SK-N-SH treated with all-trans-retinoic acid at 6 μM for 48 hours (cell line): ENCODE measurements around the gene RBPMS2.
A peak's percentile ranks its signal among the peaks of the same experiment; 100 is the strongest.

Experiments used
- ATAC-seq: fragments of 200-7000 bp; cut with Tn5 transposase; 3 replicates; pipeline ENCODE4 v1.9.1; 2020; ENCODE audit warnings: mild to moderate bottlenecking, moderate library complexity
- ARNTL ChIP-seq: fragments of 450-650 bp; formaldehyde crosslinking; IDR thresholded peaks from 2 replicates; pipeline ENCODE4 v1.5.0; 2020; ENCODE audit warnings: low read depth, mild to moderate bottlenecking, moderate library complexity, borderline replicate concordance
- BACH2 ChIP-seq: fragments of 250-450 bp; sonication (Bioruptor Pico); IDR thresholded peaks from 2 replicates; pipeline ENCODE4 v1.9.0; 2021; ENCODE audit warnings: mild to moderate bottlenecking, borderline replicate concordance
- CSDC2 ChIP-seq: fragments of 250-450 bp; sonication (Bioruptor Pico); IDR thresholded peaks from 2 replicates; pipeline ENCODE4 v1.5.0; 2020; ENCODE audit warnings: mild to moderate bottlenecking, moderate library complexity
- ESRRG ChIP-seq: fragments of 250-450 bp; sonication (Bioruptor Pico); IDR thresholded peaks from 2 replicates; pipeline ENCODE4 v1.6.1; 2021; ENCODE audit warnings: mild to moderate bottlenecking
- GLIS3 ChIP-seq: fragments of 250-450 bp; sonication (Bioruptor Pico); IDR thresholded peaks from 2 replicates; pipeline ENCODE4 v1.5.0; 2020; ENCODE audit warnings: mild to moderate bottlenecking, moderate library complexity
- ISL1 ChIP-seq: fragments of 250-450 bp; sonication (Bioruptor Pico); IDR thresholded peaks from 2 replicates; pipeline ENCODE4 v2.1.2; 2022; ENCODE audit warnings: mild to moderate bottlenecking, moderate library complexity
- OSR1 ChIP-seq: fragments of 250-450 bp; sonication (Bioruptor Pico); IDR thresholded peaks from 2 replicates; pipeline ENCODE4 v1.8.0; 2022; ENCODE audit warnings: moderate library complexity, mild to moderate bottlenecking, inconsistent platforms
- PPARA ChIP-seq: fragments of 250-450 bp; sonication (Bioruptor Pico); IDR thresholded peaks from 2 replicates; pipeline ENCODE4 v1.5.0; 2020; ENCODE audit warnings: mild to moderate bottlenecking, borderline replicate concordance
- SNAI2 ChIP-seq: fragments of 250-450 bp; sonication (Bioruptor Pico); IDR thresholded peaks from 2 replicates; pipeline ENCODE4 v1.5.0; 2020; ENCODE audit warnings: mild to moderate bottlenecking, moderate library complexity
- TCF4 ChIP-seq: fragments of 250-450 bp; sonication (Bioruptor Pico); IDR thresholded peaks from 2 replicates; pipeline ENCODE4 v1.8.0; 2021; ENCODE audit warnings: mild to moderate bottlenecking, moderate library complexity, borderline replicate concordance
- ZC3H10 ChIP-seq: fragments of 250-450 bp; sonication (Bioruptor Pico); IDR thresholded peaks from 2 replicates; pipeline ENCODE4 v1.5.1; 2021; ENCODE audit warnings: mild to moderate bottlenecking, moderate library complexity
- ZFP3 ChIP-seq: fragments of 250-450 bp; sonication (Bioruptor Pico); IDR thresholded peaks from 2 replicates; pipeline ENCODE4 v1.5.0; 2020; ENCODE audit warnings: mild to moderate bottlenecking, moderate library complexity
- ZNF565 ChIP-seq: fragments of 450-650 bp; formaldehyde crosslinking; conservative IDR thresholded peaks from 2 replicates; pipeline ENCODE4 v1.5.0; 2020; ENCODE audit warnings: low read depth, mild to moderate bottlenecking, moderate library complexity
- ZNF70 ChIP-seq: fragments of 450-650 bp; formaldehyde crosslinking; IDR thresholded peaks from 2 replicates; pipeline ENCODE4 v1.5.0; 2020; ENCODE audit warnings: mild to moderate bottlenecking, moderate library complexity
- ZNF8 ChIP-seq: fragments of 450-650 bp; formaldehyde crosslinking; IDR thresholded peaks from 2 replicates; pipeline ENCODE4 v1.5.0; 2020; ENCODE audit warnings: mild to moderate bottlenecking, moderate library complexity
- TF ChIP-seq, protein P1 (sequence below): fragments of 250-450 bp; sonication (Bioruptor Pico); IDR thresholded peaks from 2 replicates; pipeline ENCODE4 v1.5.1; 2021; ENCODE audit warnings: mild to moderate bottlenecking, moderate library complexity
- TF ChIP-seq, protein P2 (sequence below): fragments of 250-450 bp; sonication (Bioruptor Pico); IDR thresholded peaks from 2 replicates; pipeline ENCODE4 v1.5.1; 2020; ENCODE audit warnings: low read depth, mild to moderate bottlenecking, moderate library complexity
- TF ChIP-seq, protein P3 (sequence below): fragments of 250-450 bp; sonication (Bioruptor Pico); IDR thresholded peaks from 2 replicates; pipeline ENCODE4 v1.8.0; 2020; ENCODE audit warnings: mild to moderate bottlenecking, moderate library complexity, borderline replicate concordance
- TF ChIP-seq, protein P4 (sequence below): fragments of 250-450 bp; sonication (Bioruptor Pico); IDR thresholded peaks from 2 replicates; pipeline ENCODE4 v1.8.0; 2021; ENCODE audit warnings: low read depth, mild to moderate bottlenecking, moderate library complexity, borderline replicate concordance
- TF ChIP-seq, protein P5 (sequence below): fragments of 250-450 bp; sonication (Bioruptor Pico); IDR thresholded peaks from 2 replicates; pipeline ENCODE4 v1.5.0; 2020; ENCODE audit warnings: mild to moderate bottlenecking, moderate library complexity

RBPMS2 gene

DNA sequence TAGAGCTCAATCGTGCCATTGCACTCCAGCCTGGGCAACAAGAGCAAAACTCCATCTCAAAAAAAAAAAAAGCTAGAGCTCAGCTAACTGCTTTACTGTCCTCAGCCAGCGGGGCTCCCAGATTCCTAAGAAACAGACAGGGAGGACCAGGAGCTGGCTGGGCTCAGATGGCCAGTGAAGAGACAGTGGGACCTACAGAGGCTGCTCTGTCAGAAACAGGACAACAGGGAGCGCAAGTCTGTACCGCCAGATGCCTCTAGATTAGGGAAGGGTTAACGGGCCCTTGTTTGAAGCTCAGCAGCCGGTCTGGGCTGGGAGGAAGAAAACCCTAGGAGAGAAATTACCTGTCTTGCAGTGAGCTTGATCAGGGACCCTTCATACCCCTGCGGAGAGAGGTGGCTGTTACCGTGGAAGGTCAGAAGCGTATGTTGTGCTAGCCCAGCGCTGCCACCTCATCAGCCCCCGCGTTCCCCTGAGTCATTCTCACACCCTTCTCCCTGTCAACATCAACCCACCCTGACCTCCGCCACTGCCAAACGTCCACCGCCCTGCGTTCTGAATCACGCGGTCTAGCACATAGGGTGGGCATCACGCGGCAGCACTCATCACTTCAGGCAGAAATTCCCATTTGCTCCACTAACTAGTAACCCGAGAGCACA, 25.3 kb downstream of the RBPMS2 start:
- TF ChIP-seq ZC3H10 (no peak), PPARA (CRISPR knock-in tag) (no peak), ESRRG (CRISPR knock-in tag) (no peak), BACH2 (CRISPR knock-in tag) (no peak), ZNF8 (CRISPR knock-in tag) (no peak), GLIS3 (CRISPR knock-in tag) (no peak), ZNF565 (CRISPR knock-in tag) (no peak), CSDC2 (no peak), ZNF70 (CRISPR knock-in tag) (no peak), ARNTL (CRISPR knock-in tag) (no peak), ZFP3 (no peak), OSR1 (CRISPR knock-in tag) (no peak), ISL1 (no peak), SNAI2 (CRISPR knock-in tag) (no peak), TCF4 (CRISPR knock-in tag) (no peak)
- TF ChIP-seq, protein P1, sequence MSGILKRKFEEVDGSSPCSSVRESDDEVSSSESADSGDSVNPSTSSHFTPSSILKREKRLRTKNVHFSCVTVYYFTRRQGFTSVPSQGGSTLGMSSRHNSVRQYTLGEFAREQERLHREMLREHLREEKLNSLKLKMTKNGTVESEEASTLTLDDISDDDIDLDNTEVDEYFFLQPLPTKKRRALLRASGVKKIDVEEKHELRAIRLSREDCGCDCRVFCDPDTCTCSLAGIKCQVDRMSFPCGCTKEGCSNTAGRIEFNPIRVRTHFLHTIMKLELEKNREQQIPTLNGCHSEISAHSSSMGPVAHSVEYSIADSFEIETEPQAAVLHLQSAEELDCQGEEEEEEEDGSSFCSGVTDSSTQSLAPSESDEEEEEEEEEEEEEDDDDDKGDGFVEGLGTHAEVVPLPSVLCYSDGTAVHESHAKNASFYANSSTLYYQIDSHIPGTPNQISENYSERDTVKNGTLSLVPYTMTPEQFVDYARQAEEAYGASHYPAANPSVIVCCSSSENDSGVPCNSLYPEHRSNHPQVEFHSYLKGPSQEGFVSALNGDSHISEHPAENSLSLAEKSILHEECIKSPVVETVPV (CRISPR knock-in tag) = no peak
- TF ChIP-seq, protein P2, sequence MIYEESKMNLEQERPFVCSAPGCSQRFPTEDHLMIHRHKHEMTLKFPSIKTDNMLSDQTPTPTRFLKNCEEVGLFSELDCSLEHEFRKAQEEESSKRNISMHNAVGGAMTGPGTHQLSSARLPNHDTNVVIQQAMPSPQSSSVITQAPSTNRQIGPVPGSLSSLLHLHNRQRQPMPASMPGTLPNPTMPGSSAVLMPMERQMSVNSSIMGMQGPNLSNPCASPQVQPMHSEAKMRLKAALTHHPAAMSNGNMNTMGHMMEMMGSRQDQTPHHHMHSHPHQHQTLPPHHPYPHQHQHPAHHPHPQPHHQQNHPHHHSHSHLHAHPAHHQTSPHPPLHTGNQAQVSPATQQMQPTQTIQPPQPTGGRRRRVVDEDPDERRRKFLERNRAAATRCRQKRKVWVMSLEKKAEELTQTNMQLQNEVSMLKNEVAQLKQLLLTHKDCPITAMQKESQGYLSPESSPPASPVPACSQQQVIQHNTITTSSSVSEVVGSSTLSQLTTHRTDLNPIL (CRISPR knock-in tag) = no peak
- TF ChIP-seq, protein P3, sequence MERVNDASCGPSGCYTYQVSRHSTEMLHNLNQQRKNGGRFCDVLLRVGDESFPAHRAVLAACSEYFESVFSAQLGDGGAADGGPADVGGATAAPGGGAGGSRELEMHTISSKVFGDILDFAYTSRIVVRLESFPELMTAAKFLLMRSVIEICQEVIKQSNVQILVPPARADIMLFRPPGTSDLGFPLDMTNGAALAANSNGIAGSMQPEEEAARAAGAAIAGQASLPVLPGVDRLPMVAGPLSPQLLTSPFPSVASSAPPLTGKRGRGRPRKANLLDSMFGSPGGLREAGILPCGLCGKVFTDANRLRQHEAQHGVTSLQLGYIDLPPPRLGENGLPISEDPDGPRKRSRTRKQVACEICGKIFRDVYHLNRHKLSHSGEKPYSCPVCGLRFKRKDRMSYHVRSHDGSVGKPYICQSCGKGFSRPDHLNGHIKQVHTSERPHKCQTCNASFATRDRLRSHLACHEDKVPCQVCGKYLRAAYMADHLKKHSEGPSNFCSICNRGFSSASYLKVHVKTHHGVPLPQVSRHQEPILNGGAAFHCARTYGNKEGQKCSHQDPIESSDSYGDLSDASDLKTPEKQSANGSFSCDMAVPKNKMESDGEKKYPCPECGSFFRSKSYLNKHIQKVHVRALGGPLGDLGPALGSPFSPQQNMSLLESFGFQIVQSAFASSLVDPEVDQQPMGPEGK = no peak
- TF ChIP-seq, protein P4, sequence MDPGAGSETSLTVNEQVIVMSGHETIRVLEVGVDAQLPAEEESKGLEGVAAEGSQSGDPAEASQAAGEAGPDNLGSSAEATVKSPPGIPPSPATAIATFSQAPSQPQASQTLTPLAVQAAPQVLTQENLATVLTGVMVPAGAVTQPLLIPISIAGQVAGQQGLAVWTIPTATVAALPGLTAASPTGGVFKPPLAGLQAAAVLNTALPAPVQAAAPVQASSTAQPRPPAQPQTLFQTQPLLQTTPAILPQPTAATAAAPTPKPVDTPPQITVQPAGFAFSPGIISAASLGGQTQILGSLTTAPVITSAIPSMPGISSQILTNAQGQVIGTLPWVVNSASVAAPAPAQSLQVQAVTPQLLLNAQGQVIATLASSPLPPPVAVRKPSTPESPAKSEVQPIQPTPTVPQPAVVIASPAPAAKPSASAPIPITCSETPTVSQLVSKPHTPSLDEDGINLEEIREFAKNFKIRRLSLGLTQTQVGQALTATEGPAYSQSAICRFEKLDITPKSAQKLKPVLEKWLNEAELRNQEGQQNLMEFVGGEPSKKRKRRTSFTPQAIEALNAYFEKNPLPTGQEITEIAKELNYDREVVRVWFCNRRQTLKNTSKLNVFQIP (CRISPR knock-in tag) = no peak
- TF ChIP-seq, protein P5, sequence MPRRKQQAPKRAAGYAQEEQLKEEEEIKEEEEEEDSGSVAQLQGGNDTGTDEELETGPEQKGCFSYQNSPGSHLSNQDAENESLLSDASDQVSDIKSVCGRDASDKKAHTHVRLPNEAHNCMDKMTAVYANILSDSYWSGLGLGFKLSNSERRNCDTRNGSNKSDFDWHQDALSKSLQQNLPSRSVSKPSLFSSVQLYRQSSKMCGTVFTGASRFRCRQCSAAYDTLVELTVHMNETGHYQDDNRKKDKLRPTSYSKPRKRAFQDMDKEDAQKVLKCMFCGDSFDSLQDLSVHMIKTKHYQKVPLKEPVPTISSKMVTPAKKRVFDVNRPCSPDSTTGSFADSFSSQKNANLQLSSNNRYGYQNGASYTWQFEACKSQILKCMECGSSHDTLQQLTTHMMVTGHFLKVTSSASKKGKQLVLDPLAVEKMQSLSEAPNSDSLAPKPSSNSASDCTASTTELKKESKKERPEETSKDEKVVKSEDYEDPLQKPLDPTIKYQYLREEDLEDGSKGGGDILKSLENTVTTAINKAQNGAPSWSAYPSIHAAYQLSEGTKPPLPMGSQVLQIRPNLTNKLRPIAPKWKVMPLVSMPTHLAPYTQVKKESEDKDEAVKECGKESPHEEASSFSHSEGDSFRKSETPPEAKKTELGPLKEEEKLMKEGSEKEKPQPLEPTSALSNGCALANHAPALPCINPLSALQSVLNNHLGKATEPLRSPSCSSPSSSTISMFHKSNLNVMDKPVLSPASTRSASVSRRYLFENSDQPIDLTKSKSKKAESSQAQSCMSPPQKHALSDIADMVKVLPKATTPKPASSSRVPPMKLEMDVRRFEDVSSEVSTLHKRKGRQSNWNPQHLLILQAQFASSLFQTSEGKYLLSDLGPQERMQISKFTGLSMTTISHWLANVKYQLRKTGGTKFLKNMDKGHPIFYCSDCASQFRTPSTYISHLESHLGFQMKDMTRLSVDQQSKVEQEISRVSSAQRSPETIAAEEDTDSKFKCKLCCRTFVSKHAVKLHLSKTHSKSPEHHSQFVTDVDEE (CRISPR knock-in tag) = no peak
- ATAC-seq = peak; percentile 88

DNA sequence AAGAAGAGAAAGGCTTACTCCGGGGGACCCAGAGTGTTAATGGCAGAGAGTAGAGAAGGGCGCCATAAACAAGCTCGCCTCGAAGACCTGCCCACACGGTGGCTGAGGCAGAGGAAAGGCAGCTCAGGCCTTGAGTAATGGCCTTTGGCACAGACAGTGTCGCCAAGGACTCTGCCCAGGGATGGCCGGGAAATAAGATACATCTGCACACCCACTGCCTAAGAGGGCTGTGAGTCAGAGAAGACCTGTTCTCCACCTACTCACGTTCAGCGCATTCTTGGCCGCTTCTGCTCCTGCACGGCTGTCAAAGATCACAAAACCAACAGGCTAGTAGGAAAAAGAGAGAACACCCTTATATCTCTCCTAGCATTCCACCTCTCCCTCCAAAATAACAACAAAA, 26.2 kb downstream of the RBPMS2 start:
- no peak for TF ChIP-seq ZNF70 (CRISPR knock-in tag)
- TF ChIP-seq GLIS3 (CRISPR knock-in tag) = no peak
- no peak for TF ChIP-seq ARNTL (CRISPR knock-in tag)
- TF ChIP-seq SNAI2 (CRISPR knock-in tag) = no peak
- TF ChIP-seq ZNF565 (CRISPR knock-in tag) = no peak
- no peak for TF ChIP-seq OSR1 (CRISPR knock-in tag)
- no peak for TF ChIP-seq ESRRG (CRISPR knock-in tag)
- TF ChIP-seq, protein P2 (CRISPR knock-in tag) = no peak
- TF ChIP-seq ZFP3 = no peak
- TF ChIP-seq, protein P1 (CRISPR knock-in tag) = no peak
- TF ChIP-seq, protein P5 (CRISPR knock-in tag) = no peak
- TF ChIP-seq ZC3H10 = no peak
- peak; percentile 94 for ATAC-seq
